Stimulated activated CD4-positive, alpha-beta T cell treated with anti-CD3 and anti-CD28 coated beads, TNF-alpha, amount 100 ng/mL, for 1 hour (primary cell): ENCODE results near the gene LTN1.
"Not testable (repeated sequence)": the region's sequence is repeated elsewhere in the genome, so short reads cannot be mapped to it uniquely, and the experiment has no call there.

Experiments used
- DNase-seq, 3 donors: peaks; one replicate each; pipeline ENCODE4 v3.0.0-alpha.2; 2020; ENCODE audit warnings: low read depth in 3 of 3, low spot score in 1 of 3

LTN1 gene

GRCh38 chr21:28936036-28936435 lies 56.6 kb downstream of the LTN1 start:
- DNase-seq, result no peak

- DNase-seq, result no peak
Measured at GRCh38 chr21:28932717-28933116, 60.0 kb downstream of the LTN1 start.

DNA sequence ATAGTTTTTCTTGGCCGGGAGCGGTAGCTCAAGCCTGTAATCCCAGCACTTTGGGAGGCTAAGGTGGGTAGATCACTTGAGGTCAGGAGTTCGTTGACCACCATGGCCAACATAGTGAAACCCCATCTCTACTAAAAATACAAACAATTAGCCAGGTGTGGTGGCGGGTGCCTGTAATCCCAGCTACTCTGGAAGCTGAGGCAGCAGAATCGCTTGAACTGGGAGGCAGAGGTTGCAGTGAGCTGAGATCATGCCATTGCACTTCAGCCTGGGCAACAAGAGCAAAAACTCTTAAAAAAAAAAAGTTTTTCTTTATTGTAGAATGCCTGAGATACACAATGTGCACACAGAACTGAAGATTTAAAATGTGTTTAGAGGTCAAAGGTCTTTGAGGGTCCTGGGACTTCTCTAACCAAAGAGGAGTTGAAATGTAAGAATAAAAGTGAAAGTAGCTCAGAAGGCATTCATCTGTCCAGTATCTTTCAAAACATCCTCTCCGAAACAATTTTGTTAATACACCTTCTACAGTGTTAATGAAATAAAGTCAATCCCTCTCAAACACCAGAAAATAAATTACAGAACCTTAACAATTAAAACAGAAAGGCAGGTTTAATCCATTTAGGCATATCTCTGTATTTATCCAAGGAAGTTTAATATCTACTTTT lies 60.8 kb downstream of the LTN1 start:
- not testable (repeated sequence) for DNase-seq

- DNase-seq, result no peak
Measured at GRCh38 chr21:28928578-28929420, 63.9 kb downstream of the LTN1 start.

DNA sequence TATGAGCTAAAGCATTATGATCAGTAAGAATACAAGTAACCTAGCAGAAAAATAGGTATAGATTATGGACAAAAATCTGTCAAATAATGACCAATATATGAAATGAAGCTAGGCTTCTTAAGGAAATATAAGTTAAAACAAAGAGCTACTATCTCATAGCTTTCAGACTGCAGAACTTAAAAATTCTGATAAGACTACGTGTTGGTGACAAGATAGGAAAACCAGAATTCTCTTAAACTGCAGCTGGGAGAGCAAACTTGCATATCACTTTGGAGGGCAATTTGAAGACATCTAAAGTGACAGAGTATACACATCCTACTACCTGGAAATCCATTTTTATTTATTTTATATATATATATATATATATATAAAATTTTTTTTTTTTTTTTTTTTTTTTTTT lies 65.5 kb downstream of the LTN1 start:
- no peak for DNase-seq

- no peak for DNase-seq
Measured at GRCh38 chr21:28923439-28923975, 69.2 kb downstream of the LTN1 start.

GRCh38 chr21:28922368-28922767 lies 70.3 kb downstream of the LTN1 start:
- no peak for DNase-seq

- DNase-seq, result no peak
Measured at GRCh38 chr21:28916150-28916893, 76.4 kb downstream of the LTN1 start.

DNA sequence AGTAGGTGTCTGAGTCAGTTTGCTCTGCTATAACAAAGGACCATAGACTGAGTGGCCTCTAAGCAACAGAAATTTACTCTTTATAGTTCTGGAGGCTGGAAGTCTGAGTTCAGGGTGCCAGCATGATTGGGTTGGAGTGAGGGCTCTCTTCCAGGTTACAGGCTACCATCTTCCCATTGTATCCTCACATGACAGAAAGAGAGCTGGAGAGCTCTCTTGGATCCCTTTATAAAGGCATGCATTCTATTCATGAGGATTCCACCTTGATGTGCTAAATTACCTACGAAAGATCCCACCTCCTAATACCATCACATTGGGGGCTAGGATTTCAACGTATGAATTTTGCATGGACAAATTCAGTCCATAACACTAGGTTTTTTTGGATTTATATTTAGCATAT lies 79.6 kb downstream of the LTN1 start:
- no peak for DNase-seq

DNA sequence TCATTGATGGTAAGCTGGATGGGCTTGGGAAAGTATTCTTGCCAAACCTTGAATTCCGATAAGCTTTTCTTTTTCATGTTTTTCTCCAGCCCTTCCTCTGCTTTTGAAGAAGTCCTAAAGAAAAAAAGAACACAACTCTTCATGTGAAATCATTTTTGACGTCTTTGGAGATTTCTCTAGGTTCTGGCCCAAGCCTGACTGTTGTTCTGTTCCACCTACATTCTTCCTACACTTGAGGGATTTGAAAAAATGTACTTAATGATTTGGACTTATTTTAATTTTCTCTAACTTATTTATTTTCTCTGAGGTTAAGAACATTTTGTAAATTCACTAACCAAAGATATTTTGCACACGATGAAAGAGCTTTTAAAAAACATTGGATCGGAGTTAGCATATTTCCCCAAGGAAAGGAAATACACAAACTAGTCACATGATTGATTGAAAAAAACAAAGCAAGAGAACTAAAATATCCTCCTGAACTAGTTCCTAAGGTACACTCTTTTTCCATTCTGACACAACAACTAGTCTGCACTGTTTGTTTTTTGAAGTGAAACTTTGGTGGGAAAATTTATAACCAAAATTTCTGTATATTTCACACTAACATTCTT lies 82.3 kb downstream of the LTN1 start:
- DNase-seq, result no peak

GRCh38 chr21:28908351-28908750 lies 84.3 kb downstream of the LTN1 start:
- DNase-seq, result no peak

- DNase-seq, result no peak
Measured at GRCh38 chr21:28906841-28907240, 85.8 kb downstream of the LTN1 start.

DNA sequence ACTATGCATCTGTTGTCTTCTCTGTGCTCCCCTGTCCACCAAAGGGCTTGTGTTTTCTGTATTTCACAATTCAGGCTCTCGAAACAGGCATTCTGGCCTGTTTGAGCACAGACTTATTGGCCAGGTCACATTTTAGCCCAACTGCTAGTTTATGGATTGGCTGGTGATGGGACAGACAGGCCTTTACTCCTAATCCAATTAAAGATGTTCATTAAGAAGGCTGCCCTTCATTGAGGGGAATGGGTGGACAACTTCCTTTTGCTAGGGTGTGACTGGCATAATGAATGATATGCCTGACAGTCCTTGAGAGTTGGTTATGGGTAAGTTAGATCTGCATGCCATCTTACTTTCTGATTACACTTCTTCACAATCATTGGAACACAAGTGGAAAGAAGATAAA lies 86.4 kb downstream of the LTN1 start:
- DNase-seq, result no peak

DNA sequence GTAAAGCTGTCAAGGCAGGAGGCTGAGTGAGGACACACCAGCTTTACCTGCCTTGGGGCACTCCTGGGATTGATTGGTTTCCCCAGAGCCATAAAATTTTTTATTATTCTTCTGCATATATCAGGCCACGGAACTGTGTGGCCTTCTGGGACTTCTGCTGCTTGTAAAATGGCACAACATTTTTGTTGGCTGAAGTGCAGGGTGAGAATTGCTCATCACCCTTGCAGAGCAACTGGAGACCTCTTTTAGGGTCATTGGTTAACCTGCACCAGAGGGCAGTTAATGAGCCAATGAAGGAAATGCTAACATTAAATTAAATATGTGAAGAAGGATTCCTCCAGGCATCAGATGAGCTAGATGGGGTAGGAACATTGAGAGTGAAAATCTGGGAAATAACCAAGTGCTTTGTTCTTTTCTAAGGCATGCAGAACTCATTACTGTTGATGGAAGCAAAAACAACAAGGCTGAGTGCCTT lies 87.7 kb downstream of the LTN1 start:
- DNase-seq, result no peak

- DNase-seq, result no peak
Measured at GRCh38 chr21:28903448-28903847, 89.2 kb downstream of the LTN1 start.

DNA sequence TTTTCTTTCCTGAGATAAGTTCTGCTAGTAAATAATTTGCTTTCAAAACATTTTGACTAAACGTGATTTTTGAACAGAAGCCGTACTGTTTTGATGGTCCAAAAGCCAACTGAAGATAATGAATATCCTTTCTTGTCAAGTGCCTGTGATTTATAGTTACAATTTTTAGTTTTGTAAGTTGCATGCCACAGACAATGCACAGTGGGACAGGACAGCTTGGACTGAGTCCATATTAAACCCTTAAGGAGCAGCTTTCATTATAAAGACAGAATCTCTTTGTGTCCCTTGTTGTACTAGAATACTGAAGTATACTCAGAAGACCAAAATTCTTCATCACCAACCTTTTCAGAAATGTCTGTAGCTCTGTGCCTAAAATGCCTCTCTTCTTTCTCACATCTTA lies 92.2 kb downstream of the LTN1 start:
- no peak for DNase-seq

GRCh38 chr21:28899744-28900143 lies 92.9 kb downstream of the LTN1 start:
- DNase-seq, result no peak

DNA sequence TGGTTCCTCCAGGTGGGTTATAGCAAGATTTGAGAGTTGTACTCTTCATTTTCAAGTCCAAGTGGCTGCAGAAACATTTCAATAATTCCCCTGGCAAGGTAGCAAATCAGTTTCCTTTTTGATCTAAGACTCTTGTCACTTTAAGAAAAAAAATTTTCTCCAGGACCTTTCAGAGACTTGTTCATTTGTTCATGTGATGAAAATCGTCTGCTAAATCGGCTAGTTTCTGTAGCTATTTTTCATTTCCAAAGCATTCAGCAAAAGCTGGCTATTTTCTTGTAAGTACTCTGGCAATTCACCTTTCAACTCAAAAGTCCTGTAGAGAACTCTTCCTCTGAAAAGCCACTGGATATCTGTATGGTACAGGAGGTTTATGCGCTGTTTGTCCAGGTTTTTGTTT lies 93.5 kb downstream of the LTN1 start:
- DNase-seq, result no peak

- no peak for DNase-seq
Measured at GRCh38 chr21:28893687-28894086, 99.0 kb downstream of the LTN1 start.

DNA sequence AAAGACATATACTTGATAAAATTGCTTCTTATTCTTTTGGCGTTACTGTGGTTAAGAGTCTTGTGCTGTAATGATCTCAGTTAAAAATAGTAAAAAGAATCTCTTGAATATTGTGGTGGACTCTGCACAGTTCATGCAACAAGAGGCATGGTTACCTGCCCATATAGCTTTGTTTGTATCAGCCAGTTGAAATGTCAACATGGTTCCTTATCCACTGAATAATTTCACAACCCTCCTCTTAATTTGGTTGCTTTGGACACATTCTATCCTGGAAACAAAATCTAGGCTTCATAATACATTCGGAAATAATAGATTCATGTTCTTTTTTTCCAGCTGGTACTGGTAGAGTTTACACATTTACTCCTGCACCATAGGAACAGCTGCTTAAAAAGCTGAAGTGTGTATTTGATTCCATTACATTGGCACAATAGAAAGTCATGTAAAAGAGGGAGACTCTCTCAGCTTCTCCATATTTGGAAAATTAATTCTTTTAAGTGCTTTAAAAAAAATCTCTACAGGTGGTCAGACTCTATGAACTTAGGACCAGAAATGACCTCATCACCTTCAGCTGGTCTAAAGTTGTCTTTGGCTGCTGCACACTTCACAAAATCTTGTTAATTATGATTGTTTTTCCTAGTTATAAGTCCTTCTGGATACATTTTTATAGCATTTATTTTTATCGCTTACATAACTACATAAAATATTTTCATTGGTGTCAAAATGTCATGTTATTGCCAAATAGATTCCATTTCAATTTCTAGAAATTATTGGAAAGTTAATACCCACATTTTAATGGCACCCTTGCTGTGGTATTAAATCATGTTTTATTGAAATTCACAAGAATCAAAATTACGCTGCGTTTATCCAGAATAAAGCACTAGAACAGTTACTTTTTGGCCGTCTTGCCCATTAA lies 100.2 kb downstream of the LTN1 start:
- DNase-seq, result no peak
